SK-N-SH (cell line): Measurements from ENCODE around the gene SERTM1. TPM values are rescaled to one million over a fixed set of nuclear protein-coding genes. Genes with fewer than 3 reads are reported as not detected.

ENCODE experiments used
- CTCF ChIA-PET: fragments of 300-600, 350-600 bp; formaldehyde crosslinking; extraction: SDS; loops from one replicate; lab custom pipeline; 2021; lab: Yijun Ruan, JAX
- POLR2A ChIA-PET: fragments of 350-600 bp; sonication (Branson Sonifier 250); formaldehyde crosslinking; extraction: SDS; loops from one replicate; lab custom pipeline; 2020; ENCODE audit warnings: antibody characterized with exemption, inconsistent platforms; lab: Yijun Ruan, JAX
- DNase-seq: peaks from one replicate; pipeline ENCODE4 v3.0.0; 2012
- H2AFZ ChIP-seq: fragments of 200-600 bp; sonication (generic); 2 replicates; pipeline ENCODE4 v1.8.1; 2016; ENCODE audit warnings: antibody characterized with exemption, mild to moderate bottlenecking, low read depth
- H3F3A ChIP-seq: fragments of 200-600 bp; sonication (generic); replicated peaks from 2 replicates; pipeline ENCODE3; 2016; ENCODE audit warnings: antibody characterized with exemption, mild to moderate bottlenecking; ENCODE audit not compliant: insufficient read depth
- H3K27ac ChIP-seq, 2 experiments: fragments of 200-500 bp in 1 of 2; fragments of 200-600 bp in 1 of 2; sonication (Bioruptor generic) in 1 of 2; sonication (generic), shearing (Covaris generic) in 1 of 2; 2 replicates each; pipeline versions ENCODE4 v1.5.1 to v1.6.1; 2014 to 2016; ENCODE audit warnings: low read depth in 2 of 2, inconsistent platforms in 1 of 2, low read length in 1 of 2, mild to moderate bottlenecking in 1 of 2, mixed read lengths in 1 of 2
- H3K27me3 ChIP-seq: fragments of 200-600 bp; sonication (generic), shearing (Covaris generic); 2 replicates; pipeline ENCODE4 v1.6.1; 2016; ENCODE audit warnings: mixed run types; ENCODE audit not compliant: insufficient read depth
- H3K36me3 ChIP-seq, 2 experiments: fragments of 200-500 bp in 1 of 2; fragments of 200-600 bp in 1 of 2; sonication (Bioruptor generic) in 1 of 2; sonication (generic) in 1 of 2; replicated peaks in 1 of 2; 2 replicates each; pipeline versions ENCODE3 to v1.5.1; 2014 to 2016; ENCODE audit warnings: low read length in 1 of 2, mild to moderate bottlenecking in 1 of 2; ENCODE audit not compliant: insufficient read depth in 2 of 2, control insufficient read depth in 1 of 2
- H3K4me1 ChIP-seq, 2 experiments: fragments of 200-500 bp in 1 of 2; fragments of 200-600 bp in 1 of 2; sonication (Bioruptor generic) in 1 of 2; sonication (generic), shearing (Covaris generic) in 1 of 2; 2 replicates each; pipeline versions ENCODE4 v1.5.1 to v1.6.1; 2014 to 2016; ENCODE audit warnings: low read depth in 1 of 2, low read length in 1 of 2, mixed run types in 1 of 2; ENCODE audit not compliant: insufficient read depth in 2 of 2, control insufficient read depth in 1 of 2
- H3K4me2 ChIP-seq: fragments of 200-600 bp; sonication (generic), shearing (Covaris generic); 2 replicates; pipeline ENCODE4 v1.6.1; 2017; ENCODE audit warnings: mixed run types
- H3K4me3 ChIP-seq, 2 experiments: fragments of 200-500 bp in 1 of 2; fragments of 200-600 bp in 1 of 2; sonication (Bioruptor generic) in 1 of 2; sonication (generic), shearing (Covaris generic) in 1 of 2; 2 replicates each; pipeline versions ENCODE4 v1.5.1 to v1.8.1; 2014 to 2016; ENCODE audit warnings: low read depth in 2 of 2, inconsistent platforms in 1 of 2, low read length in 1 of 2, mild to moderate bottlenecking in 1 of 2, mixed read lengths in 1 of 2, moderate library complexity in 1 of 2
- H3K79me2 ChIP-seq: fragments of 200-600 bp; sonication (generic); 2 replicates; pipeline ENCODE4 v1.8.1; 2017; ENCODE audit warnings: mild to moderate bottlenecking; ENCODE audit not compliant: insufficient read depth
- H3K9ac ChIP-seq: fragments of 200-600 bp; sonication (generic); 2 replicates; pipeline ENCODE4 v1.6.1; 2017; ENCODE audit warnings: mixed run types
- H3K9me2 ChIP-seq: fragments of 200-600 bp; sonication (generic); 2 replicates; pipeline ENCODE4 v1.6.1; 2017; ENCODE audit warnings: mixed run types
- H3K9me3 ChIP-seq: fragments of 200-600 bp; sonication (generic); 2 replicates; pipeline ENCODE4 v1.6.1; 2017; ENCODE audit warnings: mixed run types, mild to moderate bottlenecking, moderate library complexity
- H4K20me1 ChIP-seq: fragments of 200-600 bp; sonication (generic); 2 replicates; pipeline ENCODE4 v1.6.1; 2017; ENCODE audit warnings: mild to moderate bottlenecking, mixed run types; ENCODE audit not compliant: insufficient read depth
- CHD2 ChIP-seq: fragments of 150-350 bp; IDR thresholded peaks from 2 replicates; pipeline ENCODE4 v1.6.1; 2018; ENCODE audit warnings: low read length; ENCODE audit not compliant: partially characterized antibody
- EZH2phosphoT487 ChIP-seq: fragments of 200-600 bp; sonication (generic); IDR thresholded peaks from 2 replicates; pipeline ENCODE4 v1.6.1; 2017; ENCODE audit warnings: low read depth, mixed run types, mild to moderate bottlenecking, antibody characterized with exemption, moderate library complexity, borderline replicate concordance
- FOSL2 ChIP-seq: IDR thresholded peaks from 2 replicates; pipeline ENCODE4 v1.4.0; 2012; ENCODE audit warnings: low read depth, mild to moderate bottlenecking, moderate library complexity, borderline replicate concordance
- FOXM1 ChIP-seq: IDR thresholded peaks from 2 replicates; pipeline ENCODE4 v1.4.0; 2012; ENCODE audit warnings: low read depth, mild to moderate bottlenecking
- GATA2 ChIP-seq: sonication (generic); formaldehyde crosslinking; IDR thresholded peaks from 2 replicates; pipeline ENCODE4 v1.5.0; 2020; ENCODE audit warnings: mild to moderate bottlenecking, missing genetic modification reagents
- IRF3 ChIP-seq: fragments of 150-350 bp; IDR thresholded peaks from 2 replicates; pipeline ENCODE4 v1.6.1; 2016; ENCODE audit warnings: mild to moderate bottlenecking, low read depth, low read length
- JUND ChIP-seq: IDR thresholded peaks from 2 replicates; pipeline ENCODE4 v1.4.0; 2012
- MAX ChIP-seq: IDR thresholded peaks from 2 replicates; pipeline ENCODE4 v1.4.0; 2012; ENCODE audit warnings: low read depth
- MXI1 ChIP-seq: IDR thresholded peaks from 2 replicates; pipeline ENCODE4 v1.6.1; 2012; ENCODE audit warnings: mild to moderate bottlenecking, low read depth, low read length, improper control_type of control experiment
- NRF1 ChIP-seq: IDR thresholded peaks from 2 replicates; pipeline ENCODE4 v1.6.1; 2012; ENCODE audit warnings: low read depth, mild to moderate bottlenecking, low read length
- PBX3 ChIP-seq: IDR thresholded peaks from 2 replicates; pipeline ENCODE4; 2012
- RCOR1 ChIP-seq: fragments of 150-350 bp; IDR thresholded peaks from 2 replicates; pipeline ENCODE4 v1.6.1; 2017; ENCODE audit warnings: antibody characterized with exemption, low read length
- REST ChIP-seq: IDR thresholded peaks from 2 replicates; pipeline ENCODE4 v1.6.1; 2012; ENCODE audit warnings: mild to moderate bottlenecking, low read depth, low read length, moderate library complexity
- RFX5 ChIP-seq: IDR thresholded peaks from 2 replicates; pipeline ENCODE4 v1.6.1; 2012; ENCODE audit warnings: mild to moderate bottlenecking, improper control_type of control experiment, low read length
- RXRA ChIP-seq: IDR thresholded peaks from 2 replicates; pipeline ENCODE4 v1.4.0; 2012; ENCODE audit warnings: low read depth, mild to moderate bottlenecking, borderline replicate concordance
- TEAD4 ChIP-seq: IDR thresholded peaks from 2 replicates; pipeline ENCODE4 v1.4.0; 2012; ENCODE audit warnings: mild to moderate bottlenecking, borderline replicate concordance; ENCODE audit not compliant: insufficient read depth
- USF1 ChIP-seq: IDR thresholded peaks from 2 replicates; pipeline ENCODE4 v1.4.0; 2012; ENCODE audit warnings: low read depth, borderline replicate concordance
- YY1 ChIP-seq: IDR thresholded peaks from 2 replicates; pipeline ENCODE4 v1.4.0; 2012; ENCODE audit warnings: low read depth, mild to moderate bottlenecking
- WGBS: methylation state at CpG from one replicate; pipeline ENCODE4 v1.1.6; 2017; ENCODE audit warnings: low lambda C conversion rate; 5-methylcytosine and 5-hydroxymethylcytosine counted together
- polyA plus RNA-seq, 3 experiments: library from polyadenylated mRNA; depleted of rRNA; stranded (reverse); fragments of >200 nt; gene quantifications; 2 replicates each; pipeline ENCODE4 v1.2.3, GENCODE V29; 2012

SERTM1 gene
- 0.05 and 0.06 TPM in 2 replicates for polyA plus RNA-seq (2012; rRNA removed)
- polyA plus RNA-seq (2012; cell fraction: cytosol; rRNA removed), result 0.03 and 0.05 TPM in 2 replicates
- 0.04 TPM in 2 replicates for polyA plus RNA-seq (2012; cell fraction: nucleus; rRNA removed)

GRCh38 chr13:36673838-36674326 lies at the start of gene SERTM1:
SERTM1 (plus strand) TSS chr13:36674020; CDS start chr13:36695079, 21,059 bp downstream.
- CTCF ChIA-PET, result no interaction called here
- H3K27ac ChIP-seq, result no peak within 1 kb of the TSS
- TF ChIP-seq RXRA, result no peak
- no peak for TF ChIP-seq NRF1
- no peak for TF ChIP-seq YY1
- no peak for TF ChIP-seq MXI1
- TF ChIP-seq RFX5, result no peak
- TF ChIP-seq JUND, result no peak
- TF ChIP-seq PBX3, result no peak
- no peak for TF ChIP-seq GATA2 (CRISPR knock-in tag)
- TF ChIP-seq FOXM1, result no peak
- no peak for TF ChIP-seq MAX
- no peak for TF ChIP-seq TEAD4
- no peak for TF ChIP-seq CHD2
- TF ChIP-seq RCOR1, result no peak
- no peak for TF ChIP-seq IRF3
- TF ChIP-seq REST, result no peak
- TF ChIP-seq FOSL2, result no peak
- TF ChIP-seq USF1, result no peak
- no peak for TF ChIP-seq EZH2phosphoT487
- TF ChIP-seq, all 33 proteins: peak for 0
- POLR2A ChIA-PET, result no interaction called here
- WGBS, result 10% methylated on average over 2 of the region's 56 CpGs
- H3K4me2 ChIP-seq, result peak within 1 kb of the TSS; percentile 52; the same call in 1 of the 2 replicates
- peak; percentile 82 for DNase-seq
- peak within 1 kb of the TSS in 1 of 2 experiments; percentile 21; a peak in 1 of 4 replicates for H3K4me3 ChIP-seq
- no peaks in the 10 kb centered on the region for H3K9me3 ChIP-seq
- no peak within 1 kb of the TSS for H3K9ac ChIP-seq
- no peaks in the 10 kb centered on the region for H4K20me1 ChIP-seq
- H2AFZ ChIP-seq, result no peak within 1 kb of the TSS
- H3K4me1 ChIP-seq, result peaks cover 0 to 2% of the 10 kb centered on the region in 2 experiments; a peak in 1 of 4 replicates
- no peaks in the 10 kb centered on the region for H3K36me3 ChIP-seq
- no peaks in the 10 kb centered on the region for H3K9me2 ChIP-seq
- no peaks in the 10 kb centered on the region for H3F3A ChIP-seq
- peaks cover 43% of the 10 kb centered on the region for H3K27me3 ChIP-seq
- H3K79me2 ChIP-seq, result no peaks in the 10 kb centered on the region
